H1 (cell line): ENCODE results near the gene MRPL22.

Source experiments
- ATF3 ChIP-seq: IDR thresholded peaks from 2 replicates; pipeline ENCODE4 v1.6.1; 2011; ENCODE audit warnings: low read depth, mild to moderate bottlenecking, low read length; ENCODE audit not compliant: insufficient read depth
- CHD2 ChIP-seq: IDR thresholded peaks from 2 replicates; pipeline ENCODE4 v1.6.1; 2012; ENCODE audit warnings: low read length, improper control_type of control experiment
- CREB1 ChIP-seq: IDR thresholded peaks from 2 replicates; pipeline ENCODE4 v1.6.1; 2012; ENCODE audit warnings: inconsistent platforms
- CTCF ChIP-seq, 3 experiments: IDR thresholded peaks; 1 replicate in 2 of 3; 2 replicates in 1 of 3; pipeline versions ENCODE4 v1.5.1 to v1.6.1; 2011; ENCODE audit warnings: low read length in 3 of 3, mild to moderate bottlenecking in 3 of 3, inconsistent platforms in 2 of 3, low read depth in 1 of 3, moderate library complexity in 1 of 3; ENCODE audit not compliant: insufficient read depth in 1 of 3; ENCODE audit errors: control extremely low read depth in 1 of 3
- EP300 ChIP-seq, 2 experiments: IDR thresholded peaks; 1 replicate in 1 of 2; 2 replicates in 1 of 2; pipeline ENCODE4 v1.6.1; 2011 to 2012; ENCODE audit warnings: low read depth in 2 of 2, low read length in 2 of 2, mild to moderate bottlenecking in 2 of 2, borderline replicate concordance in 1 of 2, inconsistent platforms in 1 of 2, moderate library complexity in 1 of 2
- FOSL1 ChIP-seq: IDR thresholded peaks from 2 replicates; pipeline ENCODE4 v1.6.1; 2011; ENCODE audit warnings: mild to moderate bottlenecking, low read depth, low read length, moderate library complexity; ENCODE audit not compliant: insufficient read depth
- JUND ChIP-seq: IDR thresholded peaks from 2 replicates; pipeline ENCODE4 v1.6.1; 2011; ENCODE audit warnings: mild to moderate bottlenecking, improper control_type of control experiment, low read length
- POLR2AphosphoS5 ChIP-seq: IDR thresholded peaks from 2 replicates; pipeline ENCODE4 v1.6.1; 2011; ENCODE audit warnings: low read depth, low read length
- SAP30 ChIP-seq: fragments of 300-600 bp; sonication (generic); IDR thresholded peaks from 2 replicates; pipeline ENCODE4 v1.7.1; 2012; ENCODE audit warnings: low read length, moderate library complexity, mild to moderate bottlenecking, inconsistent platforms; ENCODE audit not compliant: insufficient read depth, insufficient replicate concordance
- SUZ12 ChIP-seq: fragments of 200-600 bp; sonication (generic); IDR thresholded peaks from 2 replicates; pipeline ENCODE4 v1.6.1; 2012; ENCODE audit warnings: mild to moderate bottlenecking, inconsistent platforms, low read length, moderate library complexity, mixed read lengths

GRCh38 chr5:154937718-154938466, 3.0 kb upstream of the MRPL22 start, which contains the start of gene GEMIN5:
- TF ChIP-seq SUZ12 (no peak), CTCF (IDR thresholded peaks at IDR 0.05; ENCODE audit: control extremely low read depth in 1 of 3, insufficient read depth in 1 of 3, low read depth in 1 of 3, low read length in 3 of 3) (no peak), SAP30 (no peak), POLR2AphosphoS5 (peak; percentile 66), EP300 (IDR thresholded peaks at IDR 0.05; ENCODE audit: borderline replicate concordance in 1 of 2, low read depth in 2 of 2, low read length in 2 of 2) (peak in 1 of 2 experiments; percentile 21; a peak in 1 of 3 replicates), JUND (no peak), FOSL1 (no peak), CHD2 (0 out of 2 replicates have a peak, but pooled peaks have one; percentile 26), CREB1 (peak; percentile 71), ATF3 (no peak)
